ENCODE results near the gene ERC2.

The ERC2 gene

GRCh38 chr3:56424885-56425284, 43.4 kb downstream of the ERC2 start:
- no peak for DNase-seq (ENCODE audit: low spot score)

- DNase-seq (ENCODE audit: low spot score), result no peak
These were observed 43.9 kb downstream of the ERC2 start for GRCh38 chr3:56424336-56424735.

- DNase-seq (ENCODE audit: low spot score), result no peak
These were observed 44.6 kb downstream of the ERC2 start for GRCh38 chr3:56423661-56424099.

- peak; percentile 15 for DNase-seq (ENCODE audit: low spot score)
These were observed 46.0 kb downstream of the ERC2 start for GRCh38 chr3:56422316-56422715.

- no peak for DNase-seq (ENCODE audit: low spot score)
These were observed 47.1 kb downstream of the ERC2 start for GRCh38 chr3:56421205-56421604.

GRCh38 chr3:56415652-56416051, 52.6 kb downstream of the ERC2 start:
- DNase-seq (ENCODE audit: low spot score), result no peak

GRCh38 chr3:56413911-56414310, 54.4 kb downstream of the ERC2 start:
- DNase-seq (ENCODE audit: low spot score), result no peak

- DNase-seq (ENCODE audit: low spot score), result no peak
These were observed 57.1 kb downstream of the ERC2 start for GRCh38 chr3:56411166-56411565.

- no peak for DNase-seq (ENCODE audit: low spot score)
These were observed 57.7 kb downstream of the ERC2 start for GRCh38 chr3:56410576-56410975.

GRCh38 chr3:56409790-56410189, 58.5 kb downstream of the ERC2 start:
- no peak for DNase-seq (ENCODE audit: low spot score)

GRCh38 chr3:56408761-56409196, 59.5 kb downstream of the ERC2 start:
- no peak for DNase-seq (ENCODE audit: low spot score)

GRCh38 chr3:56406826-56407515, 61.3 kb downstream of the ERC2 start:
- no peak for DNase-seq (ENCODE audit: low spot score)

- no peak for DNase-seq (ENCODE audit: low spot score)
These were observed 63.4 kb downstream of the ERC2 start for GRCh38 chr3:56404884-56405283.

- DNase-seq (ENCODE audit: low spot score), result no peak
These were observed 69.6 kb downstream of the ERC2 start for GRCh38 chr3:56398659-56399058.

GRCh38 chr3:56397798-56398197, 70.5 kb downstream of the ERC2 start:
- no peak for DNase-seq (ENCODE audit: low spot score)

- no peak for DNase-seq (ENCODE audit: low spot score)
These were observed 79.0 kb downstream of the ERC2 start for GRCh38 chr3:56389183-56389830.

GRCh38 chr3:56383092-56383491, 85.2 kb downstream of the ERC2 start:
- no peak for DNase-seq (ENCODE audit: low spot score)

- no peak for DNase-seq (ENCODE audit: low spot score)
These were observed 88.5 kb downstream of the ERC2 start for GRCh38 chr3:56379723-56380287.

- DNase-seq (ENCODE audit: low spot score), result no peak
These were observed 92.6 kb downstream of the ERC2 start for GRCh38 chr3:56375654-56376053.

- DNase-seq (ENCODE audit: low spot score), result no peak
These were observed 94.9 kb downstream of the ERC2 start for GRCh38 chr3:56373386-56373785.

GRCh38 chr3:56370991-56371775, 97.1 kb downstream of the ERC2 start:
- DNase-seq (ENCODE audit: low spot score), result peak; percentile 94

GRCh38 chr3:56369914-56370313, 98.4 kb downstream of the ERC2 start:
- no peak for DNase-seq (ENCODE audit: low spot score)

- no peak for DNase-seq (ENCODE audit: low spot score)
These were observed 99.4 kb downstream of the ERC2 start for GRCh38 chr3:56368846-56369245.
